Endometrial microvascular endothelial cells (primary cell): ENCODE results near the gene IZUMO4. TPM values are rescaled to one million over a fixed set of nuclear protein-coding genes. Genes with fewer than 3 reads are reported as not detected.

Source experiments
- in situ Hi-C: cut with HindIII; loops from 2 replicates; pipeline ENCODE4 v1.10.0; 2017; ENCODE audit warnings: low sequenced_read_pairs, low pct_unique_long_range_greater_than_20kb; ENCODE audit errors: inconsistent ontology term
- total RNA-seq: library from RNA; depleted of rRNA; stranded (reverse); fragments of >200 nt; gene quantifications from one replicate; pipeline ENCODE4 v1.2.3, GENCODE V29; 2015; ENCODE audit errors: inconsistent ontology term

The IZUMO4 gene
- not detected for total RNA-seq

DNA sequence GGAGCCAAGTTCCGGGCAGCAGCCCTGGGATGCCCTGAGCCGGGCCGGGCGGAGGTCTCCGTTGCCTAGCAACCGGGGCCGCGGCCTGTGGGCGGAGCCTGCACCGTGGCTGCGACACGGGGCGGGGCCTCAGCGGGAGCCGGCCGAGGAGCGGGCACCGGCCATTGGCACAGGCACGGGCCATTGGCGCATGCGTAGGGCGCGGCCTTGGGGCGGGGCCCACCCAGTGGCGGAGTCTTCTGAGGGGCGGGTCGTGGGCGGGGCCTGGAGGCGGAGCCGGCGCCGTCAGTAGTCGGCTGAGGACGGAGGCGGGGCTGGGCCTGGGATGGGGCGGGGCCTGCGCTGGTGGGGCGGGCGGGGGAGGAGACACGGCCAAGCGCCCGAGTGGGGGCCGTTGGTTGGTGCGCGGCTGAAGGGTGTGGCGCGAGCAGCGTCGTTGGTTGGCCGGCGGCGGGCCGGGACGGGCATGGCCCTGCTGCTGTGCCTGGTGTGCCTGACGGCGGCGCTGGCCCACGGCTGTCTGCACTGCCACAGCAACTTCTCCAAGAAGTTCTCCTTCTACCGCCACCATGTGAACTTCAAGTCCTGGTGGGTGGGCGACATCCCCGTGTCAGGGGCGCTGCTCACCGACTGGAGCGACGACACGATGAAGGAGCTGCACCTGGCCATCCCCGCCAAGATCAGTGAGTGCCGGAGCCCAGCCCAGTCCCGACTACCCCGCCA lies at the start of gene IZUMO4:
TSS of gene IZUMO4 (plus strand) at position 436 of the 723 bp plus-strand sequence. CDS start at position 467, 31 bp downstream.
- in situ Hi-C loops: no loop called here

DNA sequence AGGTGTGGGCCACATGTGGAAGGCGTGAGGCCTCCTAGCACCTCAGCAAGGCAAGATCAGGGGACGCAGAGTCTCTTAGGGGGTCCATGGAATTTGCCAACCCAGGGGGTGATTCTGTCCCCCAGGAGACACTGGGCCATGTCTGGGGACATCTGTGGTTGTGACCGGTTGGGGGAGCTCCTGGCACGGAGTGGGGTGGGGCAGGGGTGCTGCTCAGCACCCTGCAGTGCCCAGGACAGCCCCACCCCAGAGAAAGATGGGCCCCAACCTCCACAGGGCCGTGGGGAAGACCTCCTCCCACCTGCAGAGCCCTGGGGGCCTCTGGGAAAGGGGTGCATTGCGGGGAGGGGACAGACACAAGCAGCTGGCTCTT lies 49.7 kb upstream of the IZUMO4 start:
- in situ Hi-C loops: no loop called here

DNA sequence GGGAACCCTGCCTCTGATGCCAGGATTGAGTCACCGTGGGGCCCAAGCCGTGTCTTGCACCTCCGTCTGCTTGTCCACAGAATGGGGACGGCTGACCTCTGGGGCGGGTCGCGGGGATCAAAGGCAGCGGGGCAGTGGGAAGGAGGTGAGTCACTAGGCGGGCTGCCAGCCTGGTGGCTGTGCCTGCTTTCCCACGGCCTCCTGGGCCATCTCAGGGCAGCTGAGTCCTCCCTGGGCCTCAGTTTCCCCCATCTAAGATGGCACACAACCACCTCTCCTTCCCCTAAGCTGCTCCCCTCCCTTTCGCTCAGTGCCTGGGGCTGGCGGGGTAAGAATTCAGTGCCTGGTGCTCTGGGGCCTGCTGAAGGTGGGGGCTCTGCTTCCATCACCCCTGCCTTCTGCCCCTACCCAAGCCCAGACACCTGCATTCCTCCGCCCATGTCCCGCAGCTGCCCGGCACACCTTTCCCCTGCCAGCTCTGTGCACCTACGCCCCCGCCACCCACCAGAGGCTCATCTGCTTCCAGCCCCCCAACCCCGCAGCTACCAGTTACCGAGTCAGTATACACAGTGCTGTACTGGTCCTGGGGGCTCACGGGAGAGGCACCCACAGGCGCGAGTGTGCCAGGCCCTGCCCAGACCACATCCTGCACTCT lies 49.1 kb upstream of the IZUMO4 start:
- in situ Hi-C loops: no loop called here

- in situ Hi-C loops: no loop called here
Measured at GRCh38 chr19:2048104-2048958, 48.4 kb upstream of the IZUMO4 start.

DNA sequence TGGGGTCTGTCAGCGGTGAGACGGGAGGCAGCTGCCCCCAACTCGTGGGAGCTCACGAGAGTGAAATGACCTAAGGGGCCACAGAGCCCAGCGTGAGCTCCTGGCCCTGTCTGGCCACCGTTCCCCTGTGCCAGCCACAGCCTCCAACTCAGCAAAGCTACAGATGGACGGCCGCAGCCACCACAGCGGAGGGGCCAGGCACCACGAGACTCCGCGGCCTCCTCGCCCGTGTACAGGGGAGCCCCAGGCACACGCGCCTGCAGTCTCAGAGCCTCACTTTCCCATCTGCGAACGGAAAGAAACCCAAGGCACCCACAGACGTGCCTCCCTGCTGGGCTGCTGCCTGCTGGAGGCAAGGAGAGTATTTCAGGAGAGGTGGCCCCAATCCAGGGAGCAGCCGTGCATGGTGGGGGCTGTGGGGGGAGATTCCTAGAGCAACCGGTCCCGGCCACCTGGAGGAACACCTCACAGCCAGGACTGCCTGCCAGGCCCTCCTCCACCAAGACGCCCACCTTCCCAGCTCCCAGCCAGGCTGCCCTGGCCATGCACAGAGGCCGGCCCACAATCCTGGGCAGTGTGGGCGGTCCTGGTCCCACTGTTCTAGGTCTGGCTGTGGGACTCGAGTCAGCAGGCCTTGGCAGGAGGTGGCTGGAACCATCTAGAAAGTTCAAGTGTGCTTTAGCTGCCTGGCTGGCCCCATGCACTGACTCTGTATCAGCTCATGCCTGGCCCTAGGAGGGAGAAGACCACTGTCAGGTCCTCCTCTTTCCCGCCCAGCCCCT lies 47.6 kb upstream of the IZUMO4 start:
- in situ Hi-C loops: no loop called here

DNA sequence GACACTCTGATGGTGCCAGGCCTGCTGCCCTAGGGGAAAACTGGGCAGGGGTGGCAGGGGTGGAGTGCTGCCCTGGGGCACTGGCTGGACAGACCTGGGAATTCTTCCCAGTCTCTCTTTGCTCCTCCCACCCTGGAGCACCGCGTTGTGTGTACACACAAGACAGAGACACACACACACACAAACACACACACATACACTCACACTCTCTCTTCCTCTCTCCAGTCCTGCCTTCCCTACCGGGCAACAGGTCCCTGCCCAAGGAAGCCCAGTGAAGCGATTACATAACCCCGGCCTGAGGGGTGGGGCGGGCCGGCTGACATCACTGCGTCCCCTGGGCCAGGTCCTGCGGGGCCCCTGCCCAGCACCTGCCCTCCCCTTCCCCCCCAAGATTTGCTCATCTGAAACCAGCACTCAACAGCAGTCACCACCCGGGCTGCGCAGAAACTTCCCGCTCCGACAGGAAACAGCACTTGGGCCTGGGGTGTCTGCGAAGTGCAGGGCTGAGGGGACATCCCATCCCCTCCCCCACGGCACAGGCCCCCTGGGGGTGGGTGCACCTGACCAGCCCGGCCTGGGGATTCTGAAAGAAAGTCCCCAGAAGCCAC lies 46.9 kb upstream of the IZUMO4 start:
- in situ Hi-C loops: no loop called here

DNA sequence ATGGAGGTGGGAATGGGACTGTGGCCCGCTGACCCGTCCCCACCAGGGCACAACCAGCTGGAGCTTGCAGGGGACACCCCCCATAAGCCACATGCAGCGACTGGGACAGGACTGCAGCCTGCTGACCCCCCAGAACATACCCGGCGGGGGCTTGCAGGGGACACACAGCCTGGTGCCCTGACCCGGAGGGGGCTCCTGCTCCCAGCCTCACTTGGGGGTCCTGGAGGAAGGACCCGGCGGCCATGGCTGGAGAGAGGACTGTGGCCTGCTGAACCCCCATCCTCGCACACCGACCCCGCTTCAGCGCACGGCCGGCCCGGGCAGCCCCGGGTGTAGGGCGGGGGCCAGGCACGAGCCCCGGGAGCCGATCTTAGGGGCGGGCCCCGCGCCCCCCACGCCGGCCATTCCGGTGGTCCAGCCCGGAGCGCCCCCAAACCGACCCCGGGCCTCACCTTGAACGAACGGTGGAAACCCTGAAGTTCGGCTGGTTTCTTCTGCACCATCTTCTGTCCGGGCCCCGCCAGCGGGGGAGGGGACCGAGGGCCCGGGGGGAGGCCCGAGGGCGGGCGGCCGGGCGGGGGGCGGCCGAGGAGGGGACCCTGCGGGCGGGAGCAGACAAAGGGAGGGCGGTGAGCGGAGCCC lies 46.2 kb upstream of the IZUMO4 start:
- in situ Hi-C loops: no loop called here

- in situ Hi-C loops: no loop called here
Measured at GRCh38 chr19:2050991-2051772, 45.5 kb upstream of the IZUMO4 start, which contains the start of gene MKNK2. Gene MKNK2, minus strand, starts transcription at chr19:2051244. Its CDS starts 393 bp downstream, at chr19:2050851.

DNA sequence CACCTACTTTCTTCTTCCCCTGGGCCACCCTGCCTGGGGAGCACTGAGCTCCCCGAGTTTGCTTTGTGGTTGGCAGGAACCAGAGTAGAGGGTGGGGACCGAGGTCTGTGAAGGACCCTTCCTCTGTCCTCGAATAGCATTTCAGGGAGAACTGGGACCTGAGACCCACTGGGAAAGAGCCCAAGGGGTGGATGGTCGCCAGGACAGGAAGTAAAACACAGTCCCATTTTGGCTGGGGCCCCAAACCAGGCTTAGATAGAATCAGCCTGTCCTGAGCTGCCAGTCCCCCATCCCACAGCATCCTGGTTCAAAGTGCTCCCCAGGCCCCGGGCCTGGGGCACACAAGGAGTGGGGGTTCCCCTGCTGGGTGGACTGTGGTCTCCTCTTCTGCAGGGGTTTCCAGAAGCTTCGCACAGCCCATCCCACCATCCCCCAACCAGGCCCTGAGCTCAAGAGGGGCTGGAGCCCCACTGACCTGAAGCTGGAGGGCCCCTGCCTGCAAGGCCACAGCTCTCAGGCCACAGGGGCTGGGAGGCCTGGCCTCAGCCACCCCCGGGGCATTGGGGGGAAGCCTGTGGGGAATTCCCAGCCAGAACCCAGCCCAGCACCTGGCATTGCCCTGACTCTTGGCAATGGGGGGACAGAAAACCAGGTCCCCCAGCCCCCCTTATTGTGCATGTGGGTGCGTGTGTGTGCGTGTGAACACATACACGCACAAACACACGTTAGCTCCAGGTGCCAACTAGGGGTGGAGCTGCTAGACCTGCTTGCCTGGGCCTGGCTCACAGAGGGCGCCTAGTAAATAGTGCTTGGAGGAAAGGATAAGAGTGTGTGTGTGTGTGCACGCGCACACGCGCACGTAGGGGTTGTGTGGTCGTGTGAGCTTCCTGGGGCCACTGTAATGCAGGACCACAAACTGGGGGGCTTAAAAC lies 44.7 kb upstream of the IZUMO4 start:
- in situ Hi-C loops: no loop called here

DNA sequence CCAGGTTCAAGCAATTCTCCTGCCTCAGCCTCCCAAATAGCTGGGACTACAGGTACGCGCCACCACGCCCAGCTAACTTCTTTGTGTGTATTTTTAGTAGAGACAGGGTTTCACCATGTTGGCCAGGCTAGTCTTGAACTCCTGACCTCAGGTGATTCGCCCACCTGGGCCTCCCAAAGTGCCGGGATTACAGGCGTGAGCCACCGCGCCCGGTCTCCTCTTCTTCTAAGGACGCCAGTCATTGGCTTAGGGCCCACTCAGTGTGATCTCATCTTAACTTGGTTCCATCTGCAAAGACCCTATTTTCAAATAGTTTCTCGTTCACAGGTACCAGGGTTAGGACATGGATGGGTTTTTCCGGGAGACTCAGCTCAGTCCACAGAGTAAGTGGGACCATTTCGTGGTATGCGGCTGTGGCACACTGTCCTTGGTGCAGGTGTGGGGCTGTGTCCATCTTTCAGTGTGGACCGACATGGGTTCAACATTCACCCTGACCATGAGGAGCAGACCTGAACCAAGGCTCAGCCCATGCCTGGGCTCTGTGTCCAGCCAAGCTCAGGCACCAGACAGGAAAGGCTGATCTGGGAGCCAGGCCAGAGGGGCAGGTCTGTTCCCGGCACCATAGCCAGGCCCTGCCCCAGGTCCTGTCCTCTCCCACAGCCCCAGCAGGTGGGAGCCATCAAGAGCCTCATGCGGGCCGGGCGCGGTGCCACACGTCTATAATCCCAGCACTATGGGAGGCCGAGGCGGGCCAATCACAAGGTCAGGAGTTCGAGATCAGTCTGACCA lies 42.9 kb upstream of the IZUMO4 start:
- in situ Hi-C loops: no loop called here

DNA sequence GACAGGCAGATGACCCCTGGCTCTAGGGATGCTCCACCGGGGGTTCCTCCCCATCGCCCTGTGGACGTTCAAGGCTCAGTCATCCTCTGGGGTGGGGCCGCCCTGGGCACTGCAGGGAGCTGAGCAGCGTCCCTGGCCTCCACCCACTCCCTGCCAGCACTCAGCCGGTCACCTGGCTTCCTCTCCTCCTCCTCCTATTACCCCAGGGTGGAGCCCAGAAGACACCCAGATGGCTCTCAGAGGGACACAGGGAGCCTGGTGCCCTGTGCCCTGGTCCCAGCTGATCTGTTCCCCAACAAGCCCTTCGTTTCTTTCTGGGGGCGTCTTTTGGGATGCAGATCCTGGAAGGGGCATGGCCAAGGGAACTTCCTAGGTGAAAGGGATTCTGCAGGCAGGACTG lies 42.0 kb upstream of the IZUMO4 start:
- in situ Hi-C loops: no loop called here

DNA sequence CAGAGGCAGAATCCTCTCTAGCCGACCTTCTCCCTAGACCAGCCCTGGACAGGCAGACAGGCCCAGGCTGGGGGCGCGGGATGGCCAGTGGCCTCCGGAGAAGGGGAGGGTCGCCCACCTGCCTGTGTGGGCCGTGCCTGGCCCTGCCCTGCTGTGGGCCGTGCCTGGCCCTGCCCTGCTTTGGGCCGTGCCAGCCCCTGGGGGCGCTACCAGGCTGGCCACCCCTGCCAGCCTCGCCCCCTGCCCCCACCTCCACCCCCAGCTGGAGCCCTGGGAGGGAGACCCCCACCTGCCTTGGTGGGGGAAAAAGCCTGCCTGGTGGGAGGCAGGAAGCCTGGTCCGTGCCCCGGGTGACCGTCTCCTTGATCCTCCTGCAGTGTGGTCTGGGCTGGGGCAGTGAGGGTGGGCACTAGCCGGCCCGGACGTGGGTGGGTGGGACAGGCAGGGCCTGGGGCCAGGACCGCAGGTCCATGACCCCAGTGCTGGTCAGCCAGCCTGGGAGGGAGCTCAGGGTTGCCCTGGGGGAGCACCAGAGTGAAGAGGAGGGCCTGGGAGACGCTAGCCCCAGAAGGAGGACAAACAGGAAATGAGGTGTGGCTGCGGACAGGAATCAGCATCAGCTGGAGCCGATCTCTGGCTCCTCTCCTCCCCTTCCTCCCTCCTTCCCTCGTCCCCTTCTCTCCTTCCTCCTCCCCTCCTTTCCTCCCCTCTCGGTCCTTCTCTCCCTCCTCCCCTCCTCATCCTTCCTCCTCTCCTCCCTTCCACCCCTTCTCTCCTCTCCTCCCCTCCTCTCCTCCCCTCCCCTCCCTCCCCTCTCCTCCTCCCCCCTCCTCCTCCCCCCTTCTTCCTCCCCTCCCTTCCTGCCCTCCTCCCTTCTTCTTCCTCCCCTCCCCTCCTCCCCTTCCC lies 40.5 kb upstream of the IZUMO4 start:
- in situ Hi-C loops: no loop called here

GRCh38 chr19:2056837-2057192 lies 39.9 kb upstream of the IZUMO4 start:
- in situ Hi-C loops: no loop called here

- in situ Hi-C loops: no loop called here
Measured at GRCh38 chr19:2057484-2058469, 38.9 kb upstream of the IZUMO4 start.
